Measurements from ENCODE around the gene GAMT.
"Not testable (repeated sequence)": the region's sequence is repeated elsewhere in the genome, so short reads cannot be mapped to it uniquely, and the experiment has no call there.

Gene GAMT

GRCh38 chr19:1401138-1401888, at the start of gene GAMT:
TSS of gene GAMT (minus strand) at chr19:1401542. CDS start at chr19:1401476, 66 bp downstream.
- peak; percentile 47 for DNase-seq (ENCODE audit: low read depth in 1 of 2, low spot score in 1 of 2)

- no peak for DNase-seq (ENCODE audit: low read depth in 1 of 2, low spot score in 1 of 2)
Observed at GRCh38 chr19:1449467-1450442, 48.4 kb upstream of the GAMT start, which contains the start of gene APC2. TSS of gene APC2 (plus strand) at chr19:1450121. CDS start at chr19:1453002, 2,881 bp downstream.

- no peak for DNase-seq (ENCODE audit: low read depth in 1 of 2, low spot score in 1 of 2)
Observed at GRCh38 chr19:1447944-1448343, 46.6 kb upstream of the GAMT start.

- DNase-seq (ENCODE audit: low read depth in 1 of 2, low spot score in 1 of 2) = no peak
Observed at GRCh38 chr19:1447504-1447903, 46.2 kb upstream of the GAMT start.

GRCh38 chr19:1446713-1447481, 45.6 kb upstream of the GAMT start:
- DNase-seq (ENCODE audit: low read depth in 1 of 2, low spot score in 1 of 2) = no peak

- DNase-seq (ENCODE audit: low read depth in 1 of 2, low spot score in 1 of 2) = no peak
Observed at GRCh38 chr19:1445932-1446712, 44.8 kb upstream of the GAMT start.

GRCh38 chr19:1445185-1445931, 44.0 kb upstream of the GAMT start:
- peak; percentile 60 to 72 for DNase-seq (ENCODE audit: low read depth in 1 of 2, low spot score in 1 of 2)

- no peak for DNase-seq (ENCODE audit: low read depth in 1 of 2, low spot score in 1 of 2)
Observed at GRCh38 chr19:1441677-1442438, 40.5 kb upstream of the GAMT start.

- no peak for DNase-seq (ENCODE audit: low read depth in 1 of 2, low spot score in 1 of 2)
Observed at GRCh38 chr19:1441022-1441426, 39.7 kb upstream of the GAMT start.

- DNase-seq (ENCODE audit: low read depth in 1 of 2, low spot score in 1 of 2) = no peak
Observed at GRCh38 chr19:1440418-1440801, 39.1 kb upstream of the GAMT start.

- not testable (repeated sequence) for DNase-seq (ENCODE audit: low read depth in 1 of 2, low spot score in 1 of 2)
Observed at GRCh38 chr19:1439525-1440417, 38.4 kb upstream of the GAMT start.

GRCh38 chr19:1438933-1439354, 37.6 kb upstream of the GAMT start:
- no peak for DNase-seq (ENCODE audit: low read depth in 1 of 2, low spot score in 1 of 2)

- DNase-seq (ENCODE audit: low read depth in 1 of 2, low spot score in 1 of 2) = peak; percentile 95
Observed at GRCh38 chr19:1438035-1438932, 36.9 kb upstream of the GAMT start, which contains the start of gene RPS15. TSS of gene RPS15 (plus strand) at chr19:1438396. CDS start at chr19:1438426, 30 bp downstream.

GRCh38 chr19:1437609-1438008, 36.3 kb upstream of the GAMT start:
- no peak for DNase-seq (ENCODE audit: low read depth in 1 of 2, low spot score in 1 of 2)

GRCh38 chr19:1435378-1435989, 34.1 kb upstream of the GAMT start:
- no peak for DNase-seq (ENCODE audit: low read depth in 1 of 2, low spot score in 1 of 2)

GRCh38 chr19:1434577-1435060, 33.3 kb upstream of the GAMT start:
- DNase-seq (ENCODE audit: low read depth in 1 of 2, low spot score in 1 of 2) = no peak
